Spleen (tissue), 7 donors: ENCODE results near the gene PLB1.

Experiments
- POLR2A ChIP-seq, 3 donors: fragments of 450-650 bp; IDR thresholded peaks; one replicate each; pipeline ENCODE4 v1.5.1; 2017; ENCODE audit warnings: antibody characterized with exemption in 3 of 3, mild to moderate bottlenecking in 1 of 3
- TF ChIP-seq, protein P1 (sequence below), 11 experiments: fragments of 200-600 bp in 7 of 11; fragments of 450-650 bp in 4 of 11; sonication (generic) in 4 of 11; IDR thresholded peaks in 8 of 11; conservative IDR thresholded peaks in 3 of 11; 1 replicate in 7 of 11; 2 replicates in 4 of 11; pipeline versions ENCODE4 v1.4.0 to v1.8.0; 2016 to 2021; ENCODE audit warnings: antibody characterized with exemption in 11 of 11, inconsistent platforms in 4 of 11, mild to moderate bottlenecking in 1 of 11
- donor health status: DM: no; HTN: no; CAD: no; lungs with moderate emphysema.
- donor health status: DM: no; HTN: no; CAD: no.
- donor health status: DM: no; HTN: no; CAD: no.

DNA sequence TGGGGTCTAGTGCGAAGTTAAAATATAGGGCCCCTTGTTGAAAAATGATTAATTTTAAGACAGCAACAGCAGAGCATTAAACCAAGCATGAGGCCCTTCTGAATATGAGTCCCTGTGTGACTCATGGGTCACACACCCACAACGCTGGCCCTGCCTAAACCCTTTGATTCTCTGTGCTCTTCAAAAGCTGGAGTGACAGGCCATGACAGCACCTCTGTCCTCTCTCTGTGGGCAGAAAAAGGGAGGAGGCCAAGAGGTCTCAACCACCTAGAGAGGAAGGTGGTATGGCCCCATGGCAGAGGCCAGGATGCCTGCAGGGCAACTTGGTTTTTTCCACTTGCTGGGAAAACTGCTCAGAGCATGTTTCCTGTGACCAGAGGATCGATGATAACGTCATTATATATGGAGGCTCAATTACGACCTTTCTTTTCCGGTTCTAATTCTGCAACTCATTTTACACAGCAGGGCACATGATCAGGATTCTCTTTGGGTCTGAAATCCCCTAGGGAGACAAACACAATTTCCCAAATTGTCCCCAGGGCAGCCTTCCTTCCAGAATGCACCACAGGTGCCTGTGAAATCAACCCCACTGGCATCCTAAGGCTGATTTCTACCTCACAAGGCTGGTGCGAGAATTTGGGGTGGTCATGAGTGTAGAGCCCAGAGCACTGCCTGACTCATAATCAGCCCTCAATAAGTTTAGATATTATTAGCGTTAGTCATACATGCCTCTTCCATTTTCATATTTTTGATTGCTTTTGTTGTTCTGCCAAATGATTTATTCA, 153.8 kb downstream of the PLB1 start:
- TF ChIP-seq POLR2A (IDR thresholded peaks at IDR 0.05) = no peak
- TF ChIP-seq, protein P1, sequence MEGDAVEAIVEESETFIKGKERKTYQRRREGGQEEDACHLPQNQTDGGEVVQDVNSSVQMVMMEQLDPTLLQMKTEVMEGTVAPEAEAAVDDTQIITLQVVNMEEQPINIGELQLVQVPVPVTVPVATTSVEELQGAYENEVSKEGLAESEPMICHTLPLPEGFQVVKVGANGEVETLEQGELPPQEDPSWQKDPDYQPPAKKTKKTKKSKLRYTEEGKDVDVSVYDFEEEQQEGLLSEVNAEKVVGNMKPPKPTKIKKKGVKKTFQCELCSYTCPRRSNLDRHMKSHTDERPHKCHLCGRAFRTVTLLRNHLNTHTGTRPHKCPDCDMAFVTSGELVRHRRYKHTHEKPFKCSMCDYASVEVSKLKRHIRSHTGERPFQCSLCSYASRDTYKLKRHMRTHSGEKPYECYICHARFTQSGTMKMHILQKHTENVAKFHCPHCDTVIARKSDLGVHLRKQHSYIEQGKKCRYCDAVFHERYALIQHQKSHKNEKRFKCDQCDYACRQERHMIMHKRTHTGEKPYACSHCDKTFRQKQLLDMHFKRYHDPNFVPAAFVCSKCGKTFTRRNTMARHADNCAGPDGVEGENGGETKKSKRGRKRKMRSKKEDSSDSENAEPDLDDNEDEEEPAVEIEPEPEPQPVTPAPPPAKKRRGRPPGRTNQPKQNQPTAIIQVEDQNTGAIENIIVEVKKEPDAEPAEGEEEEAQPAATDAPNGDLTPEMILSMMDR (IDR thresholded peaks at IDR 0.05 in 8 of 11, conservative IDR thresholded peaks at IDR 0.05 in 3 of 11) = no peak
